BE2C (cell line): ENCODE data around the gene ZBTB24.

ENCODE experiments used
- DNase-seq: peaks from one replicate; pipeline ENCODE4 v3.0.0-alpha.2; 2020
- H3K27me3 ChIP-seq: fragments of 250-450 bp; sonication (Bioruptor Pico); 2 replicates; pipeline ENCODE4 v1.5.1; 2020; ENCODE audit warnings: mild to moderate bottlenecking
- H3K36me3 ChIP-seq: fragments of 250-450 bp; sonication (Bioruptor Pico); 2 replicates; pipeline ENCODE4 v1.5.1; 2020; ENCODE audit warnings: mild to moderate bottlenecking
- H3K4me1 ChIP-seq: fragments of 250-450 bp; sonication (Bioruptor Pico); 2 replicates; pipeline ENCODE4 v1.5.1; 2020
- H3K4me3 ChIP-seq: 2 replicates; pipeline ENCODE4 v1.5.1; 2011; ENCODE audit warnings: low read depth, low read length
- H3K9me3 ChIP-seq: fragments of 250-450 bp; sonication (Bioruptor Pico); 2 replicates; pipeline ENCODE4 v1.5.1; 2020
- TF ChIP-seq, protein P1 (sequence below): IDR thresholded peaks from 2 replicates; pipeline ENCODE4 v1.5.1; 2012; ENCODE audit warnings: mild to moderate bottlenecking, low read depth, low read length

Gene ZBTB24

DNA sequence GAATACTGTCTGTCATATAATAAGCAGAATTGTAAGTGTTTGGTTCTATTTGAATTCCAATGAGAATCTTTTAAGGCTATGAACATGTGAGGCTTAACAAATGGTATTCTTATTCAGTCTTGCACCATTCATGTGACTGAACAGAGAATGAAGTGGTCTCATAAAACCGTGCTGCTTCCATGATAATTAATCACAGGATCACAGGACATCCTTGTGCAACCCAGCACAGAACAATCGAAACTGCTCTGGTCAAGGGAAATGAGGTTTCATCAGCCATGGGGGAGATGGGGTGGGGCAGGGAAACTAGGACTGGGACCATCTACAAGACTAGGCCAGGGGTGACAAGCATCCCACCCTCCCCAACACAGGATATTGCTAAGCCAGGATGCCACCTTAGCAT is 48.6 kb downstream of the ZBTB24 start:
- no peak for DNase-seq

DNA sequence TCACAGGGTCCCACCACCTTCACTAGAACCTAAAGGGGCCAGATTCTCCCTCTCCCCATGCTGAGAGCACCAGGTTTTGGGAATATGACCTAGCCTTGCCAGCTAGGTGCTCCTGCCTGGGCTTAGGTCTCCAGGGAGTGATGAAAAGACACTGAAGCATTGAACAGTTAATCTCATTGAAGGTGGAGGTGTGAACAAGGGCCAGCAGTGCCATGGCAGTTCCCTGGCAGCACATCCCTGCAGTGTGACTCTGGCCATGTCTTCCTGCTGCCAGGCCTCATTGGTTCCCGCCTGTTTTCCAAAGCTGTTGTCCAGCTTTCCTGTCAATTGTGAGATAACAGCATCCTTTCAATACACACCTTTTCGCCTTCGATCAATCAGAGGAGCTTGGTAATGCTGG is 53.5 kb downstream of the ZBTB24 start:
- no peak for DNase-seq
- Histone ChIP-seq H3K36me3 (no peaks in the 10 kb centered on the region), H3K27me3 (no peaks in the 10 kb centered on the region), H3K4me3 (no peak overlapping the region), H3K4me1 (peaks cover 6% of the 10 kb centered on the region; the same call in 1 of the 2 replicates), H3K9me3 (no peaks in the 10 kb centered on the region)
- TF ChIP-seq, protein P1, sequence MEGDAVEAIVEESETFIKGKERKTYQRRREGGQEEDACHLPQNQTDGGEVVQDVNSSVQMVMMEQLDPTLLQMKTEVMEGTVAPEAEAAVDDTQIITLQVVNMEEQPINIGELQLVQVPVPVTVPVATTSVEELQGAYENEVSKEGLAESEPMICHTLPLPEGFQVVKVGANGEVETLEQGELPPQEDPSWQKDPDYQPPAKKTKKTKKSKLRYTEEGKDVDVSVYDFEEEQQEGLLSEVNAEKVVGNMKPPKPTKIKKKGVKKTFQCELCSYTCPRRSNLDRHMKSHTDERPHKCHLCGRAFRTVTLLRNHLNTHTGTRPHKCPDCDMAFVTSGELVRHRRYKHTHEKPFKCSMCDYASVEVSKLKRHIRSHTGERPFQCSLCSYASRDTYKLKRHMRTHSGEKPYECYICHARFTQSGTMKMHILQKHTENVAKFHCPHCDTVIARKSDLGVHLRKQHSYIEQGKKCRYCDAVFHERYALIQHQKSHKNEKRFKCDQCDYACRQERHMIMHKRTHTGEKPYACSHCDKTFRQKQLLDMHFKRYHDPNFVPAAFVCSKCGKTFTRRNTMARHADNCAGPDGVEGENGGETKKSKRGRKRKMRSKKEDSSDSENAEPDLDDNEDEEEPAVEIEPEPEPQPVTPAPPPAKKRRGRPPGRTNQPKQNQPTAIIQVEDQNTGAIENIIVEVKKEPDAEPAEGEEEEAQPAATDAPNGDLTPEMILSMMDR: no peak

More for the DNA sequence above, 48.6 kb downstream of the ZBTB24 start:
- H3K4me3 ChIP-seq: no peak overlapping the region
- H3K9me3 ChIP-seq: no peaks in the 10 kb centered on the region
- H3K36me3 ChIP-seq: no peaks in the 10 kb centered on the region
- H3K4me1 ChIP-seq: no peaks in the 10 kb centered on the region
- H3K27me3 ChIP-seq: no peaks in the 10 kb centered on the region
- TF ChIP-seq, protein P1: no peak

GRCh38 chr6:109428889-109429477 is 54.0 kb downstream of the ZBTB24 start:
- Histone ChIP-seq H3K36me3 (no peaks in the 10 kb centered on the region), H3K4me3 (no peak overlapping the region), H3K9me3 (no peaks in the 10 kb centered on the region), H3K4me1 (peaks cover 11% of the 10 kb centered on the region; the same call in 1 of the 2 replicates), H3K27me3 (no peaks in the 10 kb centered on the region)
- DNase-seq: no peak
- TF ChIP-seq, protein P1: no peak

DNA sequence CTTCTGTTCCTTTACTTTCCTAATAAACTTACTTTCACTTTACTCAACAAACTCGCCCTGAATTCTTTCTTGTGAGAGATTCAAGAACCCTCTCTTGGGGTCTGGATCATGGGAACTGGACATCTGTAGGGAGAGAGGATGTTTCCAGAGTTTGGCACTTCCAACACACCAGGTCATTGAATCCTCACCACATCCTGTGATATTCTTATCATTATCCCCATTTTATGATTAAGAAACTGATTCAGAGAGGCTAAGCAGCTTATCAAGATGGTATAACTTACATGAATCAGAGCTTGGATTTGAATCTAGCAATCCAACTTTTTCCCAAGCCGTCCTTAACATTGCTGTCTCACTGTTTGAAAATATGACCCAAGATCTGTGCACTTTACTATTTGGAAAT is 58.1 kb downstream of the ZBTB24 start:
- no peak for DNase-seq
- H3K36me3 ChIP-seq: no peaks in the 10 kb centered on the region
- peaks cover 12% of the 10 kb centered on the region; the same call in 1 of the 2 replicates for H3K4me1 ChIP-seq
- H3K27me3 ChIP-seq: no peaks in the 10 kb centered on the region
- H3K9me3 ChIP-seq: no peaks in the 10 kb centered on the region
- no peak overlapping the region for H3K4me3 ChIP-seq
- TF ChIP-seq, protein P1: no peak

- H3K4me1 ChIP-seq: peaks cover 9% of the 10 kb centered on the region; the same call in 1 of the 2 replicates
These were observed 61.8 kb downstream of the ZBTB24 start for GRCh38 chr6:109421184-109421583.

GRCh38 chr6:109420751-109421150 is 62.3 kb downstream of the ZBTB24 start:
- H3K4me3 ChIP-seq: no peak overlapping the region
- TF ChIP-seq, protein P1: no peak

More at GRCh38 chr6:109421184-109421583, 61.8 kb downstream of the ZBTB24 start:
- Histone ChIP-seq H3K9me3 (no peaks in the 10 kb centered on the region), H3K36me3 (no peaks in the 10 kb centered on the region), H3K4me3 (no peak overlapping the region), H3K27me3 (no peaks in the 10 kb centered on the region)
- TF ChIP-seq, protein P1: no peak
- DNase-seq: no peak

More at GRCh38 chr6:109420751-109421150, 62.3 kb downstream of the ZBTB24 start:
- Histone ChIP-seq H3K27me3 (no peaks in the 10 kb centered on the region), H3K36me3 (no peaks in the 10 kb centered on the region), H3K9me3 (no peaks in the 10 kb centered on the region), H3K4me1 (peaks cover 9% of the 10 kb centered on the region; the same call in 1 of the 2 replicates)
- no peak for DNase-seq
